Duodenal mucosa (tissue), 2 donors: ENCODE results near the gene MICAL3.

Source experiments
- H3K27ac ChIP-seq: one replicate; pipeline ENCODE4 v1.7.0; 2013; ENCODE audit warnings: low read depth, low read length
- H3K27me3 ChIP-seq, 2 donors: one replicate each; pipeline ENCODE4 v1.7.0; 2013; ENCODE audit warnings: low read length in 2 of 2, control low read depth in 1 of 2; ENCODE audit not compliant: insufficient read depth in 2 of 2, control insufficient read depth in 1 of 2
- H3K36me3 ChIP-seq, 2 donors: one replicate each; pipeline ENCODE4 v1.7.0; 2013; ENCODE audit warnings: low read length in 2 of 2, control low read depth in 1 of 2; ENCODE audit not compliant: insufficient read depth in 2 of 2, control insufficient read depth in 1 of 2
- H3K4me1 ChIP-seq, 2 donors: one replicate each; pipeline ENCODE4 v1.7.0; 2013; ENCODE audit warnings: low read length in 2 of 2, control low read depth in 1 of 2; ENCODE audit not compliant: insufficient read depth in 2 of 2, control insufficient read depth in 1 of 2
- H3K4me3 ChIP-seq, 2 donors: one replicate each; pipeline ENCODE4 v1.7.0; 2013; ENCODE audit warnings: low read length in 2 of 2, low read depth in 1 of 2
- H3K9ac ChIP-seq, 2 donors: one replicate each; pipeline ENCODE4 v1.7.0; 2013; ENCODE audit warnings: low read length in 2 of 2, low read depth in 1 of 2
- H3K9me3 ChIP-seq, 2 donors: one replicate each; pipeline ENCODE4 v1.7.0; 2013; ENCODE audit warnings: low read length in 2 of 2, control low read depth in 1 of 2; ENCODE audit not compliant: control insufficient read depth in 1 of 2

The MICAL3 gene

GRCh38 chr22:17785185-17786184 is 238.9 kb downstream of the MICAL3 start:
- Histone ChIP-seq H3K9me3 (no peaks in the 10 kb centered on the region), H3K9ac (no peak overlapping the region)

GRCh38 chr22:17784776-17785175 is 239.6 kb downstream of the MICAL3 start:
- no peak overlapping the region for H3K4me3 ChIP-seq
- peaks cover 26 to 34% of the 10 kb centered on the region in 2 donors for H3K4me1 ChIP-seq
- H3K27me3 ChIP-seq = no peaks in the 10 kb centered on the region
- H3K27ac ChIP-seq = no peak overlapping the region
- no peak overlapping the region for H3K9ac ChIP-seq
- peaks cover 10 to 14% of the 10 kb centered on the region in 2 donors for H3K36me3 ChIP-seq
- no peaks in the 10 kb centered on the region for H3K9me3 ChIP-seq

More at GRCh38 chr22:17785185-17786184, 238.9 kb downstream of the MICAL3 start:
- Histone ChIP-seq H3K27me3 (no peaks in the 10 kb centered on the region), H3K36me3 (peaks cover 16 to 21% of the 10 kb centered on the region in 2 donors), H3K4me1 (peaks cover 26 to 34% of the 10 kb centered on the region in 2 donors), H3K27ac (no peak overlapping the region), H3K4me3 (no peak overlapping the region)

- peaks cover 34% of the 10 kb centered on the region in 2 donors for H3K4me1 ChIP-seq
- peaks cover 5 to 9% of the 10 kb centered on the region in 2 donors for H3K36me3 ChIP-seq
Measured at GRCh38 chr22:17783773-17784480, 240.4 kb downstream of the MICAL3 start.

GRCh38 chr22:17783312-17783711 is 241.0 kb downstream of the MICAL3 start:
- H3K27ac ChIP-seq = no peak overlapping the region
- no peak overlapping the region for H3K4me3 ChIP-seq
- peaks cover 34 to 40% of the 10 kb centered on the region in 2 donors for H3K4me1 ChIP-seq

More at GRCh38 chr22:17783773-17784480, 240.4 kb downstream of the MICAL3 start:
- H3K4me3 ChIP-seq = no peak overlapping the region
- H3K9me3 ChIP-seq = no peaks in the 10 kb centered on the region
- H3K27ac ChIP-seq = no peak overlapping the region
- H3K9ac ChIP-seq = no peak overlapping the region
- H3K27me3 ChIP-seq = no peaks in the 10 kb centered on the region

GRCh38 chr22:17782621-17783020 is 241.7 kb downstream of the MICAL3 start:
- Histone ChIP-seq H3K9me3 (no peaks in the 10 kb centered on the region), H3K27me3 (no peaks in the 10 kb centered on the region), H3K27ac (no peak overlapping the region), H3K9ac (no peak overlapping the region), H3K4me3 (no peak overlapping the region), H3K36me3 (no peaks in the 10 kb centered on the region), H3K4me1 (peaks cover 34 to 40% of the 10 kb centered on the region in 2 donors)

More at GRCh38 chr22:17783312-17783711, 241.0 kb downstream of the MICAL3 start:
- Histone ChIP-seq H3K9ac (no peak overlapping the region), H3K27me3 (no peaks in the 10 kb centered on the region), H3K36me3 (peaks cover 0 to 3% of the 10 kb centered on the region in 2 donors), H3K9me3 (no peaks in the 10 kb centered on the region)

- H3K9me3 ChIP-seq = no peaks in the 10 kb centered on the region
- H3K27ac ChIP-seq = no peak overlapping the region
- H3K9ac ChIP-seq = no peak overlapping the region
- no peaks in the 10 kb centered on the region for H3K27me3 ChIP-seq
- H3K36me3 ChIP-seq = no peaks in the 10 kb centered on the region
- peaks cover 32 to 36% of the 10 kb centered on the region in 2 donors for H3K4me1 ChIP-seq
- no peak overlapping the region for H3K4me3 ChIP-seq
Measured at GRCh38 chr22:17782158-17782557, 242.2 kb downstream of the MICAL3 start.

- Histone ChIP-seq H3K27ac (no peak overlapping the region), H3K4me1 (peaks cover 25 to 29% of the 10 kb centered on the region in 2 donors), H3K9ac (no peak overlapping the region)
Measured at GRCh38 chr22:17781319-17782031, 242.9 kb downstream of the MICAL3 start.

DNA sequence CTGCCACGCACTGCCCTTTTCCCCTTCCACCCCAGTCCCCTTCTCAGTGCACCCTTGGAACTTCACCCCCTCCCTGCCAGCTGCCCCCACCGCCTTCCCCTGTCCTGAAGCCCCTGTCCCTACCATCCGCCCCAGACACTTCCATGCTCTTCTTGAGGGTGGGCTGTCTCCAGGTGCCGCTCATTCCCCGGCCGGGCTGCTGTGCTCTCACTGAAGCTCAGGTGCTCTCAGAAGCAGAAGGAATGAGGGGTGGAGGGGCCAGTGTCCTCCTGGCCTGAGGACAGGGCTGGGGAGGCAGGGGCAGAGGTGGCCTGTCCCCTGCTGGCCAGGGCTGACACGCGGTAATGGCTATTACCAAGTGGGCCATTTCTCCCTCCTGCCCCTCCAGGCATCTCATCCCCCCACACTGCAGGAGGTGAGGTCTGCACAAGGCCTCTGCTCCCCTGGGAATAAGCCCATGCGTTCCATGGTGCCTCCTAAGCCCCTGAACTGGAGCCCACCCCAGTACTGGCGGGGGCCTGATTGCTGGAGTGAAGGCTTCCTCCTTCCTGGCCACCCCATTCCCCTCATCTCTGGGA is 243.5 kb downstream of the MICAL3 start:
- Histone ChIP-seq H3K27me3 (no peaks in the 10 kb centered on the region), H3K9me3 (no peaks in the 10 kb centered on the region), H3K36me3 (no peaks in the 10 kb centered on the region), H3K4me3 (no peak overlapping the region), H3K4me1 (peaks cover 23 to 29% of the 10 kb centered on the region in 2 donors), H3K9ac (no peak overlapping the region), H3K27ac (no peak overlapping the region)

More at GRCh38 chr22:17781319-17782031, 242.9 kb downstream of the MICAL3 start:
- Histone ChIP-seq H3K36me3 (no peaks in the 10 kb centered on the region), H3K4me3 (no peak overlapping the region), H3K9me3 (no peaks in the 10 kb centered on the region), H3K27me3 (no peaks in the 10 kb centered on the region)

DNA sequence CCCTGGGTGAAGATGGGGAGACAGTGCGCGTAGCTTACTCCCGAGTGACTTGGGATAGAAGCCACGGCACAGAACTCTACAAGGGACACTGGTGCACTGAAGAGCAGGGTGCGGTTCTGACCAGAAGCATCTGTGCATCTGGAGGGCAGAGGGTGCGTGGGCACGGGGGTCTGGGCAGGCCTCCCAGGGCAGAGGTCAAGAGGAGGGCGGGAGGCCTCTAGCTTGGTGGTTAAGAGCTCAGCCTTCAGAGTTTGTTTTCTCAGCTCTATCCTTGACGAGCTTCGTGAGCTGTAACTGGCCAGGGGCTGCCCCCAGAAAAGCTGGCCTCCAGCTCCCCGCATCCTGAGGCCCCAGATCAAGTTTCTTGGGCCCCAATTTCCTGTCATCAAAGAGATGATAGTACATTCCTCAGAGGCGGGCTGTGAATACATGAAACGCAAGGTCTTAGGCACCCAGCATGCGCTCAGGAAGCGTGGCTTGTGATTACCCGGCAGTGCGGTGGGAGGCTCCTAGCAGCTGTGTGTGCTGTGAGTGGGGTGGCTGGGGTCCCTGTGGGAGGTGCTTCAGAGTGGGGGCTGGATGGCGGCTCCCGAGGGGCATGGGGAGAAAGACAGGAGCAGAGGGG is 244.1 kb downstream of the MICAL3 start:
- H3K9ac ChIP-seq = no peak overlapping the region
- no peak overlapping the region for H3K27ac ChIP-seq
- peaks cover 23 to 31% of the 10 kb centered on the region in 2 donors for H3K4me1 ChIP-seq
- H3K9me3 ChIP-seq = no peaks in the 10 kb centered on the region
- H3K27me3 ChIP-seq = no peaks in the 10 kb centered on the region
- H3K4me3 ChIP-seq = no peak overlapping the region
- no peaks in the 10 kb centered on the region for H3K36me3 ChIP-seq
